H1 (cell line): ENCODE results near the gene NUP205. TPM values are rescaled to one million over a fixed set of nuclear protein-coding genes. Genes with fewer than 3 reads are reported as not detected.

Experiments
- NANOG ChIP-seq: IDR thresholded peaks from 2 replicates; pipeline ENCODE4 v1.6.1; 2011; ENCODE audit warnings: low read length, low read depth, mild to moderate bottlenecking, inconsistent platforms; ENCODE audit not compliant: insufficient read depth, poor library complexity, severe bottlenecking
- polyA plus RNA-seq, 7 experiments: library from polyadenylated mRNA; depleted of rRNA in 3 of 7; stranded (reverse) in 5 of 7; unstranded in 2 of 7; fragments of >200 nt in 5 of 7; fragments of 200-250 nt in 2 of 7; gene quantifications; 1 replicate in 5 of 7; 2 replicates in 1 of 7; 4 replicates in 1 of 7; pipeline versions ENCODE4 v1.2.1 to v1.2.3, GENCODE V29; 2011 to 2013; ENCODE audit warnings: missing spikeins in 2 of 7, mixed read lengths in 2 of 7
- total RNA-seq: library from RNA; stranded (reverse); fragmentation: NEBNext Ultra II Directional; extraction: Animal tissue kit (Norgen Biotek cat#: 25700); gene quantifications from 2 replicates; pipeline ENCODE4 v1.2.1, GENCODE V29; 2021
- TF ChIP-seq, protein P1 (sequence below): IDR thresholded peaks from 2 replicates; pipeline ENCODE4 v1.6.1; 2011; ENCODE audit warnings: low read depth, mild to moderate bottlenecking, low read length; ENCODE audit not compliant: insufficient read depth

NUP205 gene
- total and polyA plus RNA-seq, 2 of the 8 experiments (the other 6 are each of a cell fraction or from before 2014, with no cell fraction given) = 148 to 216 TPM

DNA sequence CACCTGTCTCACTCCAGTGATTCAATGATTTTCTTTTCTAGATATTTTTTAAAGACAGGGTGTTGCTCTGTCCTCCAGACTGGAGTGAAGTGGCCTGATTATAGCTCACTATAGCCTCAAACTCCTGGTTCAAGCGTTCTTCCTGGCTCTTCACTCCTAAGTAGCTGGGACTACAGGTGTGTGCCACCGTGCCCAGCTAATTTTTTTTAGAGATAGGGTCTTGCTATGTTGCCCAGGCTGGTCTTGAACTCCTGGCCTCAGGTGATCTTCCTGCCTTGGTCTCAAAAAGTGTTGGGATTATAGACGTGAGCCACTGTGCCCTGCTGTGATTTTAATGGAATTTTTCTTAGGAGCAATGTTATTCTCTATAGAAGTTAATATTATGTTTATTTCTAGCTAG lies 14.1 kb downstream of the NUP205 start (continued):
- TF ChIP-seq NANOG = no peak
- TF ChIP-seq, protein P1, sequence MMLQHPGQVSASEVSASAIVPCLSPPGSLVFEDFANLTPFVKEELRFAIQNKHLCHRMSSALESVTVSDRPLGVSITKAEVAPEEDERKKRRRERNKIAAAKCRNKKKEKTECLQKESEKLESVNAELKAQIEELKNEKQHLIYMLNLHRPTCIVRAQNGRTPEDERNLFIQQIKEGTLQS = no peak
- TF ChIP-seq, all 59 proteins: peak for 0
